ENCODE results near the gene SLC16A1.

Gene SLC16A1

DNA sequence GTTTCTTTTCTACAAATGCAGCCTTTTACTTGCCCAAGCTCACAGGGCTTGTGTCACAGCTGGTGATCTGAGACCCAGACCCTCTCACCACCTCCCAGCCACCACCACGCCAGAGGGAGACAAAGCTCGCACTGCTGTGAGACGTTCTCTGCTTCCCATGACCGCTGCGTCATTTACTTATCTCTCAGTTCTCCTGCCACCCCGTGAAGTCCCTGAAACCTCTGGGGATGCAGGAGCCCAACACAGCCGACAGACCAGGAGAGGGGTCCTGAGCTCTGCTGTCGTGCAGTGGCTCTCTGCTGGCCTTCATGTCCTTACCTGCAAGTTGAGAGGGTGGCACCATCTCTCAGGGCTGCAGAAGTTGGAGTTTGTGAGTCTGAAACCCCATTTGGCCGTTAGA is 77.7 kb downstream of the SLC16A1 start:
- no peak for DNase-seq

- no peak for DNase-seq
Observed at GRCh38 chr1:112877750-112878149, 78.2 kb downstream of the SLC16A1 start.

DNA sequence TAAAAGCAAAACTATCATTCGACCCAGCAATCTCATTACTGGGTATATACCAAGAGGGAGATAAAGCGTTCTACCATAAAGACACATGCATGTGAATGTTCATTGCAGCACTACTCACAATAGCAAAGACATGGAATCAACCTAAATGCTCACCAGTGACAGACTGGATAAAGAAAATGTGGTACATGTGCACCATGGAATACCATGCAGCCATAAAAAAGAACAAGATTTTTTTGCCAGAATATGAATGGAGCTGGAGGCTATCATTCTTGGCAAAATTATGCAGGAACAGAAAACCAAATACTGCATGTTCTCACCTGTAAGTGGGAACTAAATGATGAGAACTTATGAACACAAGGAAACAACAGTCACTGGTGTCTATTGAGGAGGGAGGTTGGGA is 79.7 kb downstream of the SLC16A1 start:
- DNase-seq = no peak

DNA sequence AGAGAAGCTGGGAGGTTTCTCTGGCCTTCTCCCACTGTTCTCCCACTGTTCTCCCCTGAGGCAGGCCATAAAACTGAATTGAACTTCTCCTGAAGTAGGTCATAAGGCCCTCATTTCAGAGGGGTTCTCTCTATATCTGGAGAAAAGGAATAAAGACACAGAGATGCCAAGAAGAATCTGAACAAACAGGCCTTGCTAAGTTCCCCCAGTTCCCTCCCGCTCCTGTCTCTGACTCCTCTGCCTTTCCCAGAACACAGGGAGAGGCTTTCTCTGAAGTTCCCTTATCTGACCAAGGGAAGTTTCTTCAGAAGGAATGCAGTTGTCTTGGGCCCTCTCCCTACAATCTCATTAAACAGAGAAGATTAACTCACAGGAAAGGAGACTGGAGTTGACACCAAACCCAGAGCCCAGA is 83.4 kb downstream of the SLC16A1 start:
- no peak for DNase-seq

DNA sequence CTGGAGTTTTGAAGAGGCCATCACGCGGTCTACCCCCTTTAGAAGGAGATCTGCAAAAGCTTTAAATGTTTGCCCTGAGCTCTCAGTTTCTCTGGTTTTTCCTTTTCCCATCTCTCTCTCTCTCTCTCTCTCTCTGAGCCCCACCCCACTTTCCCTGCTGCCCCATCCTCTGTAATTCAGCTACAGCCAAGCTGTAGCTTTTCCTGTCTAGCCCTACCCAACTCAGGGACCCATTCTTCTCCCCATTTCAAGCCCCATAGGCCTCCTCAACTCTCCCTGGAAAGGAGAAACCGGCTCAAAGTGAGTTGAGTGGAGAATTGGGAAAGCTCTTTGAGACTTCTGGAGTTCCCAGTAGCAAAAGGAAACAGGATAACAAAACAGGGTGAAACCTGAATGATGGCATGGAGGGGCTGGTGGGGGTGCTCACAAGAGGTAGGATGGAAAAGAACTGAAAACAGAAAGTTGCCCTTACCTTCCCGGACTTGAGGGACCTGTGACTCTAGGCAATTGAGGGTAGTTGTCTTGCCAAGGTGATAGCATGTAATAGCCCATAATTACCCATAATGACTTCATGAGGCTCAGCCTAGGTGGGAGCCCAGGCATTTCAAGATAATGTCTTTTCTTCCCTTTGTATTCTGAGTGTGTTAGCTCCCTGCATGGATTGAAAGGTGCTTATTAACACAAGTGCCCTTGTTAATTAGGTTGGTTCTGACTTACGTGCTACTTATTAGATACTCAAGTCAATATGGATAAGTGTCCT is 84.9 kb downstream of the SLC16A1 start:
- no peak for DNase-seq

GRCh38 chr1:112869895-112870294 is 86.1 kb downstream of the SLC16A1 start:
- DNase-seq = no peak

GRCh38 chr1:112868191-112868590 is 87.8 kb downstream of the SLC16A1 start:
- DNase-seq = no peak

DNA sequence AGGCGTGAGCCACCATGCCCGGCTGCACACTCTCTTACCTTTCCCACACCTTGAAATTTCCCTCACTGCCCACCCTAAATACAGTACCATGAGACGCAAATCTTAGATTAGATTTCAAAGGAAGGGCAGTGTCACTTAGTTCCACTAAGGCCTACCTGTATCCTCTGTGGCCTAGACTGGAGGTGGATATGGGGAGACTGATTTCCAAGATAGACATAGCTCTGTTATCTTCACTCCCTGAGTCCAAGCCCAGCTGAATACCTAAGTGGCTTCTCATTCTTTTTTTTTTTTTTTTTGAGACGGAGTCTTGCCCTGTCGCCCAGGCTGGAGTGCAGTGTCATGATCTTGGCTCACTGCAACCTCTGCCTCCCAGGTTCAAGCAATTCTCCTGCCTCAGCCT is 89.0 kb downstream of the SLC16A1 start:
- DNase-seq = no peak

GRCh38 chr1:112866151-112866550 is 89.8 kb downstream of the SLC16A1 start:
- no peak for DNase-seq

- no peak for DNase-seq
Observed at GRCh38 chr1:112862753-112863426, 93.1 kb downstream of the SLC16A1 start.

Data from amniotic stem cell (primary cell).